ENCODE data around the gene RBM19.
A peak's percentile ranks its signal among the peaks of the same experiment; 100 is the strongest.

The RBM19 gene

GRCh38 chr12:113804961-113805600, 161.0 kb downstream of the RBM19 start:
- DNase-seq (ENCODE audit: low spot score), result no peak

- DNase-seq (ENCODE audit: low spot score), result peak; percentile 71
Measured at GRCh38 chr12:113803759-113804140, 162.4 kb downstream of the RBM19 start.

GRCh38 chr12:113802966-113803758, 163.0 kb downstream of the RBM19 start:
- peak; percentile 36 for DNase-seq (ENCODE audit: low spot score)

- no peak for DNase-seq (ENCODE audit: low spot score)
Measured at GRCh38 chr12:113802000-113802749, 163.9 kb downstream of the RBM19 start.

- DNase-seq (ENCODE audit: low spot score), result no peak
Measured at GRCh38 chr12:113800201-113800600, 165.9 kb downstream of the RBM19 start.

DNA sequence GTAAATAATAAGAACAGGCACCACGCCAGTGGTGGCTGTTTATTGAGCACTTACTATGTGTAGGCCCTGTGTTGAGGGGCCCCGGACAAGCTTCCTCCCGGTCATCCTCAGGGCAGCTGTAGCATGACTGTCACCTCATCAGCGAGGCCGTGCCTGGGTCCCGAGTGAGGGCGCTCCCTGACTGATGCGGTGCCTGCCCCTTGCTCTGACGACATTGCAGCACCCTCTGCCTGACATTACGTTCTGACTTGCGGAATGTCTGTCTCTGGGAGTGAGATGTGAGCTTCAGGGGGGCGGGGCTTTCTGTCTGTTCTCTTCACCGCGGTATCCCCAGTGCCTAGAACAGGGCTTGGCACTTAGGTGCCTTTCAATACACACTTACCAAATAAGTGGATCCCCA, 167.6 kb downstream of the RBM19 start:
- DNase-seq (ENCODE audit: low spot score), result no peak

- DNase-seq (ENCODE audit: low spot score), result no peak
Measured at GRCh38 chr12:113797535-113797868, 168.6 kb downstream of the RBM19 start.

DNA sequence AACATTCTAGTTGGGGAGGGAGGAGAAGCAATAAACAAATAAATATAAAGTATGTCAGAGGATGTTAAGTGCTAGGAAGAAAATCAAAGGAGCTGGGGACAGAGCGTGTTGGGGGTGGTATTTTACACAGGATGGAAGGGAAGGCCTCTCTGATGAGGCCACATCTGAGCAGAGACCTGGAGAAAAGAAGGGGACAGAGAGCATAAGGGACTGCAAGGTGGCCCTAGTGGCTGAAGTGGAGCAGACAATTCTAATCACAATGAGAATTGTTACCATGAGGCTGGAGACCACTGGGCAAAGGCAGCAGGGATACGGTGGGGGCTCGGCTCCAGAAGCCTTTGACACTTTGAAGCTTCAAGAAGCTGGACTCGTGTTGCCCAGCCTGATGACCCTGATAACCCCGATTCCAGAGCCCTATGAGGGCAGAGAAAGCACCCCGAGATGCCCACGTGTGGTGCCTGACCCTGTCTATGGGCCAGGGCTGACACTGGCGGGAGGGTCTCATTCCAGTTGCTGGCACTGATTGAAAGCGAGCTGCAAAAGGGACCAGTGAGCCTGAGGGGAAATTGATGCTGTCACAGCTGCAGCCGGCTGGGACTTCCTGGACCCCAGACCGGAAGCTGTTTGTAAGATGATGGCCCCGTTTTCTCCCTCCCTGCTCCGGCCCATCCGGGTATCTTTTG, 169.1 kb downstream of the RBM19 start:
- DNase-seq (ENCODE audit: low spot score), result no peak

DNA sequence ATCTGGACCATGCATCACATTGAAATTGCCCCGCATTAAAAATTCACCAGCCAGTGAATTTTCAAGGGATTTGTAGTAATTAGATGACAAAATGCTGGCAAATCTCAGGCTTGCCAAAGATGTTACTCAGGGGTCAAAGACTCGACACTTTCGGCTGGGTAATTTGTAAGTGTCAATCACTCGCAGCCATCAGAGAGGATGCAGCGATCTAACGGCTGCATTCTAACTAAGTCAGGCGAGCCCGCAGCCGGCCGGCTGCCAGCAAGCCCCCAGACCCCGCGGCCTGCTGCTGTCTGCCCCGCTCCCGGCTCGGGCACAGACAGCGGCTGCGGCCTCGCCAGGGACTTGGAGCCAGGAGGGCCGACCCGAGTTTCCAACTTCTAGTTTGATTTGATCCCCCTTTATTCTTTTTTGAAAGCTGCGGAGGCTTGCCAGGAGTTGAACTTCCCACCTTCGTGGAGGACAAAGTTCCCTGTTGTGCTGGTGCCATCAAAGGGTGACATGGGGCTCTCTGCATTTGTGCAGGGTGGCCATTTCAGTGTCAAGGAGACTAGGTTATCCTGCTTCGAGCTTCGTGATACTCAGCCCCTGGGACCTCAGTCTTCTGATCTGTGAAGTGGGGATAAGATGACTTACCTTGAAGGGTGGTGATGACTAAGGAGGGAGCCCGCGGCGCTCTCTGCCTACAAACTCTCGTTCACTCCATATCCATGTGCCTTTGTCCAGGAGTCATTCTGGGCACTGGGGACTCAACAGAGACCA, 169.9 kb downstream of the RBM19 start:
- no peak for DNase-seq (ENCODE audit: low spot score)

GRCh38 chr12:113795445-113795844, 170.7 kb downstream of the RBM19 start:
- DNase-seq (ENCODE audit: low spot score), result no peak

- DNase-seq (ENCODE audit: low spot score), result no peak
Measured at GRCh38 chr12:113794774-113795173, 171.4 kb downstream of the RBM19 start.

GRCh38 chr12:113793250-113793649, 172.9 kb downstream of the RBM19 start:
- DNase-seq (ENCODE audit: low spot score), result no peak

GRCh38 chr12:113792450-113792849, 173.7 kb downstream of the RBM19 start:
- DNase-seq (ENCODE audit: low spot score), result no peak

DNA sequence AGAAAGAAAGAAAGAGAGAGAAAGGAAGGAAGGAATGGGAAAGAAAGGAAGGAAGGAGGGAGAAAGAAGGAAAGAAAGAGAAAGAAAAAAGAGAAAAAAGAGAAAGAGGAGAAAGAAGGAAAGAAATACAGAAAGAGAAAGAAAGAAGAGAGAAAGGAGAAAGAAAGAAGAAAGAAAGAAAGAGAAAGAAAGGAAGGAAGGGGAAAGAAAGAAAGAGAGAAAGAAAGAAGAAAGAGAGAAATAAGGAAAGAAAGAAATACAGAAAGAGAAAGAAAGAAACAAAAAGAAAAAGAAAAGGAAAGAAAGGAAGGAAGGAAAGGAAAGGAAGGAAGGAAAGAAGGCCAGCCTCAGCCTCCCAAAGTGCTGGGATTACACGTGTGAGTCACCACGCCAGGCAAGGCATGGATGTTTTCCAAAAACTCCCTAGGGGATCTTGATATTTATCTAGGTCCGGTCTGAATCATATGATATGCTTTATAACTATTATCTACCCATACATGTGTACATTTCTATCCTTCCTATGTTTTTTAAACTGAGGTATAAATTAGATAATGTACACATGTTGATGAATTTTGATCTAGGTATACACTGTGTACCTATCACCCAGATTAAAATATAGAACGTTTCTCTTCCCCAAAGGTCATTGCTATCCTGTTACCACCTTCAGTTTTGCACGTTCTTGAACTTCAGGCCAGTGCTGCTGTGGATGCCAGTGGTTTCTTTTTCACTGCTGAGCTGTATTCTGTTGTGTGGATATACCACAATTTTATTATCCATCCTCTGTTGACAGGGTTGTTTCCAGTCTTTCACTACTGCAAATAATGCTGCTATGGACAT, 177.9 kb downstream of the RBM19 start:
- no peak for DNase-seq (ENCODE audit: low spot score)

- no peak for DNase-seq (ENCODE audit: low spot score)
Measured at GRCh38 chr12:113786107-113786506, 180.0 kb downstream of the RBM19 start.

DNA sequence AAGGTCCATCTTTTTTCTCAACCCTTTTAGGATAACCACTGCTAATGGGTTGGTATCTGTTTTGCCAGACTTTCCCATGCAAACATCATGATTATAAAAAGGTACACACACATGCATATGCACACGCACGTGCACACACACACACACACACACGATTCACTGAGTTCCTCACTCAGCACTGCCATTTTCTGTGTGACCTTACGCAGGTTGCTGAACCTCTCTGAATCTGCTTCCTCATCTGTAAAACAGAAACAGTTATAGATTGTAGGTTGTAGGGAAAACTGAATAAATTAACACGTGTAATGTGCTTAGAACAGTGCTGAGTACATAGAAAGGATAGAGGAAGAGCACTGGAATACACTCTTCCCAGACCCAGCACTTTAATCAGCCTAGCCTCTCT, 182.3 kb downstream of the RBM19 start:
- DNase-seq (ENCODE audit: low spot score), result no peak

DNA sequence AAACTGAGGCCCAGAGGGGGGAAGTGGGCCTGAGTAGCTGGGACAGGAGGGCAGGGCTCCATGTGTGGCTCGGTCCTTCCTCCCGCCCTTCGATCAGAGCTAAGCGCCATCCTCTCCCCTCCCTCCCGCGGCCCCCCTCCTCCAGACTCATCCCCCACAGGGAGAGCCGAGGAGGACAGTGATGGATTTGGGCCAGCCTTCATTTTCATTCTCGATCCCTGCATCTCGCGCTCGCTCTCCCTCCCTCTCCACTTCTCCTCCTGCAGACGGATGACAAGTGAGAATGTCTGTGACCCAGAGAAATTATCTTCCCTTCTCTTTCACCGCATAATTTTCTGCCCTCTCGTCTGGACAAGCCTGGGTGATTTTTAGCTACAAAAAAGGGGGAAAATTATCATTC, 183.3 kb downstream of the RBM19 start:
- no peak for DNase-seq (ENCODE audit: low spot score)

- DNase-seq (ENCODE audit: low spot score), result no peak
Measured at GRCh38 chr12:113781415-113782198, 184.5 kb downstream of the RBM19 start.

GRCh38 chr12:113779774-113780173, 186.4 kb downstream of the RBM19 start:
- DNase-seq (ENCODE audit: low spot score), result no peak

Data from pons (tissue), 1 donor.